ENCODE results near the gene PABPN1L. TPM values are rescaled to one million over a fixed set of nuclear protein-coding genes. Genes with fewer than 3 reads are reported as not detected.

Gene PABPN1L
- not detected for total RNA-seq

GRCh38 chr16:88866151-88866920 is at the start of gene PABPN1L:
TSS of gene PABPN1L (minus strand) at chr16:88866660. CDS start at chr16:88866606, 54 bp downstream.
- H3K9me3 Mint-ChIP-seq (ENCODE audit: insufficient read depth) = no peaks in the 10 kb centered on the region
- POLR2A ChIA-PET = no interaction called here
- H3K4me3 Mint-ChIP-seq = no peak within 1 kb of the TSS
- H3K4me1 Mint-ChIP-seq (ENCODE audit: low read depth) = no peaks in the 10 kb centered on the region
- CTCF ChIA-PET = no interaction called here
- no peak for DNase-seq
- no peak for ATAC-seq
- peaks cover 8% of the 10 kb centered on the region for H3K27me3 Mint-ChIP-seq (ENCODE audit: low read depth)
- H3K27ac Mint-ChIP-seq = no peak within 1 kb of the TSS
- no peaks in the 10 kb centered on the region for H3K36me3 Mint-ChIP-seq (ENCODE audit: low read depth)

GRCh38 chr16:88915639-88916327 is 49.3 kb upstream of the PABPN1L start:
- DNase-seq (no peak), ATAC-seq (no peak)
- no peaks in the 10 kb centered on the region for H3K27me3 Mint-ChIP-seq (ENCODE audit: low read depth)
- no peak overlapping the region for H3K4me3 Mint-ChIP-seq
- H3K4me1 Mint-ChIP-seq (ENCODE audit: low read depth) = no peaks in the 10 kb centered on the region
- no peaks in the 10 kb centered on the region for H3K36me3 Mint-ChIP-seq (ENCODE audit: low read depth)
- no peak overlapping the region for H3K27ac Mint-ChIP-seq
- no peaks in the 10 kb centered on the region for H3K9me3 Mint-ChIP-seq (ENCODE audit: insufficient read depth)
- CTCF ChIA-PET = no interaction called here
- POLR2A ChIA-PET = no interaction called here

- POLR2A ChIA-PET = no interaction called here
- Mint-ChIP-seq H3K27ac (no peak overlapping the region), H3K27me3 (ENCODE audit: low read depth) (no peaks in the 10 kb centered on the region), H3K4me1 (ENCODE audit: low read depth) (no peaks in the 10 kb centered on the region), H3K9me3 (ENCODE audit: insufficient read depth) (no peaks in the 10 kb centered on the region), H3K36me3 (ENCODE audit: low read depth) (no peaks in the 10 kb centered on the region), H3K4me3 (no peak overlapping the region)
- DNase-seq (no peak), ATAC-seq (no peak)
- CTCF ChIA-PET = interaction anchor here (0.6 kb wide), 1 partner anchor 375 kb away, joined by 3 read pairs; no protein-coding TSS in a partner anchor
Measured at GRCh38 chr16:88914750-88915368, 48.4 kb upstream of the PABPN1L start.

- Mint-ChIP-seq H3K27ac (no peak overlapping the region), H3K27me3 (ENCODE audit: low read depth) (no peaks in the 10 kb centered on the region), H3K4me1 (ENCODE audit: low read depth) (no peaks in the 10 kb centered on the region), H3K9me3 (ENCODE audit: insufficient read depth) (no peaks in the 10 kb centered on the region), H3K36me3 (ENCODE audit: low read depth) (no peaks in the 10 kb centered on the region), H3K4me3 (no peak overlapping the region)
- DNase-seq (no peak), ATAC-seq (no peak)
- CTCF ChIA-PET = no interaction called here
- POLR2A ChIA-PET = no interaction called here
Measured at GRCh38 chr16:88913870-88914269, 47.4 kb upstream of the PABPN1L start.

- no peaks in the 10 kb centered on the region for H3K36me3 Mint-ChIP-seq (ENCODE audit: low read depth)
- no peak for ATAC-seq
- POLR2A ChIA-PET = no interaction called here
- CTCF ChIA-PET = no interaction called here
- no peak overlapping the region for H3K4me3 Mint-ChIP-seq
- DNase-seq = no peak
- no peaks in the 10 kb centered on the region for H3K9me3 Mint-ChIP-seq (ENCODE audit: insufficient read depth)
- no peak overlapping the region for H3K27ac Mint-ChIP-seq
- H3K27me3 Mint-ChIP-seq (ENCODE audit: low read depth) = no peaks in the 10 kb centered on the region
- H3K4me1 Mint-ChIP-seq (ENCODE audit: low read depth) = no peaks in the 10 kb centered on the region
Measured at GRCh38 chr16:88913001-88913612, 46.6 kb upstream of the PABPN1L start.

GRCh38 chr16:88912556-88912955 is 46.1 kb upstream of the PABPN1L start:
- DNase-seq (no peak), ATAC-seq (no peak)
- CTCF ChIA-PET = no interaction called here
- H3K36me3 Mint-ChIP-seq (ENCODE audit: low read depth) = no peaks in the 10 kb centered on the region
- no peaks in the 10 kb centered on the region for H3K9me3 Mint-ChIP-seq (ENCODE audit: insufficient read depth)
- POLR2A ChIA-PET = no interaction called here
- H3K4me1 Mint-ChIP-seq (ENCODE audit: low read depth) = no peaks in the 10 kb centered on the region
- H3K27ac Mint-ChIP-seq = no peak overlapping the region
- H3K27me3 Mint-ChIP-seq (ENCODE audit: low read depth) = no peaks in the 10 kb centered on the region
- no peak overlapping the region for H3K4me3 Mint-ChIP-seq

GRCh38 chr16:88911946-88912310 is 45.5 kb upstream of the PABPN1L start:
- no peak overlapping the region for H3K4me3 Mint-ChIP-seq
- no peak overlapping the region for H3K27ac Mint-ChIP-seq
- ChIA-PET CTCF (no interaction called here), POLR2A (no interaction called here)
- H3K4me1 Mint-ChIP-seq (ENCODE audit: low read depth) = no peaks in the 10 kb centered on the region
- DNase-seq (no peak), ATAC-seq (no peak)
- H3K9me3 Mint-ChIP-seq (ENCODE audit: insufficient read depth) = no peaks in the 10 kb centered on the region
- no peaks in the 10 kb centered on the region for H3K36me3 Mint-ChIP-seq (ENCODE audit: low read depth)
- no peaks in the 10 kb centered on the region for H3K27me3 Mint-ChIP-seq (ENCODE audit: low read depth)

GRCh38 chr16:88911136-88911945 is 44.9 kb upstream of the PABPN1L start:
- no peak for ATAC-seq
- no peak overlapping the region for H3K4me3 Mint-ChIP-seq
- H3K4me1 Mint-ChIP-seq (ENCODE audit: low read depth) = no peaks in the 10 kb centered on the region
- no peak for DNase-seq
- no peaks in the 10 kb centered on the region for H3K36me3 Mint-ChIP-seq (ENCODE audit: low read depth)
- H3K27me3 Mint-ChIP-seq (ENCODE audit: low read depth) = no peaks in the 10 kb centered on the region
- H3K9me3 Mint-ChIP-seq (ENCODE audit: insufficient read depth) = no peaks in the 10 kb centered on the region
- ChIA-PET POLR2A (no interaction called here), CTCF (no interaction called here)
- no peak overlapping the region for H3K27ac Mint-ChIP-seq

- ChIA-PET CTCF (no interaction called here), POLR2A (no interaction called here)
- Mint-ChIP-seq H3K36me3 (ENCODE audit: low read depth) (no peaks in the 10 kb centered on the region), H3K9me3 (ENCODE audit: insufficient read depth) (no peaks in the 10 kb centered on the region), H3K27me3 (ENCODE audit: low read depth) (no peaks in the 10 kb centered on the region), H3K27ac (no peak overlapping the region), H3K4me1 (ENCODE audit: low read depth) (peaks cover 2% of the 10 kb centered on the region), H3K4me3 (no peak overlapping the region)
- no peak for DNase-seq
- no peak for ATAC-seq
Measured at GRCh38 chr16:88910284-88911135, 44.0 kb upstream of the PABPN1L start.

GRCh38 chr16:88909431-88910210 is 43.2 kb upstream of the PABPN1L start:
- ChIA-PET POLR2A (no interaction called here), CTCF (no interaction called here)
- H3K27me3 Mint-ChIP-seq (ENCODE audit: low read depth) = no peaks in the 10 kb centered on the region
- peaks cover 2% of the 10 kb centered on the region for H3K4me1 Mint-ChIP-seq (ENCODE audit: low read depth)
- DNase-seq (no peak), ATAC-seq (no peak)
- no peaks in the 10 kb centered on the region for H3K9me3 Mint-ChIP-seq (ENCODE audit: insufficient read depth)
- H3K36me3 Mint-ChIP-seq (ENCODE audit: low read depth) = no peaks in the 10 kb centered on the region
- no peak overlapping the region for H3K27ac Mint-ChIP-seq
- no peak overlapping the region for H3K4me3 Mint-ChIP-seq

Data from activated CD8-positive, alpha-beta T cell treated with anti-CD3 and anti-CD28 coated beads, Interleukin-2, amount 10 ng/mL, durations not matched to agents 7 days and 5 days (primary cell).